Measurements from ENCODE around the gene TGFB1. TPM values are rescaled to one million over a fixed set of nuclear protein-coding genes. Genes with fewer than 3 reads are reported as not detected.

Gene TGFB1
- total and polyA plus RNA-seq, 9 of the 15 experiments (the other 6 are each of a cell fraction or from before 2014, with no cell fraction given), result 0.24 to 159 (median 17.2) TPM

DNA sequence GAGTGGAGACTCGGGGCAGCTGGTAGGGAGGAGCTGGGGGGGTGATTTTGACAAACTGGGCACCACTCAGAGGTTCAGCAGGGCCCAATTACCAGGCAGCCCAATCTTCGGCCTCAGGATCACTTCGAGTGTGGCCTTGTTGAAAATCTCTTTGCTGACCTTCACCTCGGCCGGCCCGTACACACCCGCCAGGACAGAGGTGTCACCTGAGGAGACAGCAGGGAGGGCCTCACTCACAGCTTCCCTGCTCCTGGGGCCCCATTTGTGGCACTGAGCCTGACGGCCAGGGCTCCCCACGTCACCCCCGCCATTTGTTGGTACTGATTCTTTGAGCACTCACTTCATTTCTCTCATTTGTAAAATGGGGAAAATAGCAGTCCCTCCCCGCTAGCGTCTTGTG, 39.1 kb upstream of the TGFB1 start:
- TF ChIP-seq, protein P1, sequence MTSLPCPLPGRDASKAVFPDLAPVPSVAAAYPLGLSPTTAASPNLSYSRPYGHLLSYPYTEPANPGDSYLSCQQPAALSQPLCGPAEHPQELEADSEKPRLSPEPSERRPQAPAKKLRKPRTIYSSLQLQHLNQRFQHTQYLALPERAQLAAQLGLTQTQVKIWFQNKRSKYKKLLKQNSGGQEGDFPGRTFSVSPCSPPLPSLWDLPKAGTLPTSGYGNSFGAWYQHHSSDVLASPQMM (CRISPR knock-in tag; IDR thresholded peaks at IDR 0.05), result no peak
- no peak for TF ChIP-seq ZNF583 (CRISPR knock-in tag; IDR thresholded peaks at IDR 0.05)
- TF ChIP-seq VEZF1 (CRISPR knock-in tag; IDR thresholded peaks at IDR 0.05), result no peak
- no peak for TF ChIP-seq ZFPM2 (CRISPR knock-in tag; IDR thresholded peaks at IDR 0.05)
- no peak for TF ChIP-seq NR2C2 (CRISPR knock-in tag; IDR thresholded peaks at IDR 0.05)
- no peak for TF ChIP-seq NR2C2 (tag; IDR thresholded peaks at IDR 0.05)
- no peak for TF ChIP-seq LARP7 (IDR thresholded peaks at IDR 0.05)
- no peak for TF ChIP-seq STAT6 (CRISPR knock-in tag; IDR thresholded peaks at IDR 0.05)
- no peak for TF ChIP-seq NR2F6 (CRISPR knock-in tag; IDR thresholded peaks at IDR 0.05)
- no peak for TF ChIP-seq RBM15 (IDR thresholded peaks at IDR 0.05; ENCODE audit: insufficient read depth, low read length)
- no peak for DNase-seq (ENCODE audit: extremely low read depth in 1 of 4, low spot score in 3 of 4)
- peaks cover 9 to 18% of the 10 kb centered on the region in 2 experiments; a peak in 4 of 5 replicates for H3K4me1 ChIP-seq (replicated peaks in 1 of 2; ENCODE audit: control insufficient read depth in 2 of 2, insufficient read depth in 2 of 2, low read length in 2 of 2)
- H3K9ac ChIP-seq (ENCODE audit: insufficient read depth in 1 of 2, low read depth in 2 of 2, low read length in 2 of 2), result 0 out of 4 replicates have a peak overlapping the region, but pooled peaks of 1 of the 2 experiments have one; percentile 61
- H3K27me3 ChIP-seq (ENCODE audit: control insufficient read depth in 2 of 2, insufficient read depth in 2 of 2, low read length in 2 of 2), result no peaks in the 10 kb centered on the region
- FAIRE-seq, result no peak
- H3K9me1 ChIP-seq (ENCODE audit: control insufficient read depth, insufficient read depth, low read length), result no peaks in the 10 kb centered on the region
- peaks cover 33% of the 10 kb centered on the region for H3K79me2 ChIP-seq (ENCODE audit: control insufficient read depth, insufficient read depth, low read length)
- H3K4me3 ChIP-seq, result no peak overlapping the region
- WGBS (ENCODE audit: insufficient coverage, low coverage, missing lambda C conversion rate), result 80% methylated on average over 12 of the region's 12 CpGs
- intact Hi-C loops (cut with micrococcal nuclease), result no loop called here
- POLR2A ChIA-PET, result interaction anchor here (0.6 to 1.1 kb wide), 4 partner anchors 8 to 1052 kb away, joined by 3 to 4 read pairs (median 3); no protein-coding TSS in a partner anchor
- CTCF ChIA-PET (ENCODE audit: low intra/inter-chr PET ratio), result no interaction called here
- H4K20me1 ChIP-seq (replicated peaks; ENCODE audit: control insufficient read depth, insufficient read depth, low read length), result no peaks in the 10 kb centered on the region
- H3K36me3 ChIP-seq (ENCODE audit: control insufficient read depth, insufficient read depth, low read length), result peaks cover 52% of the 10 kb centered on the region; the same call in 2 of the 3 replicates
- no TSS peak for BruUV-seq (replicated peaks)
- H2AFZ ChIP-seq (ENCODE audit: low read depth, low read length), result no peak overlapping the region
- in situ Hi-C loops (cut with MboI), result no loop called here
- no peak for ATAC-seq
- no peak overlapping the region for H3K4me2 ChIP-seq (ENCODE audit: insufficient read depth, low read length)
- no peaks in the 10 kb centered on the region for H3K9me3 ChIP-seq (replicated peaks; ENCODE audit: control insufficient read depth, insufficient read depth, low read depth, low read length)
- H3K27ac ChIP-seq (ENCODE audit: extremely low read depth, low read depth, low read length), result no peak overlapping the region
